SK-N-MC (cell line): Measurements from ENCODE around the gene GJB5.

Experiments
- EZH2 ChIP-seq: fragments of 200-600 bp; sonication (generic); IDR thresholded peaks from one replicate; pipeline ENCODE4 v1.6.1; 2017; ENCODE audit warnings: antibody characterized with exemption
- FOXP2 ChIP-seq: optimal IDR thresholded peaks from 2 replicates; pipeline ENCODE3; 2011; ENCODE audit warnings: mild to moderate bottlenecking, moderate library complexity; ENCODE audit not compliant: insufficient read depth; ENCODE audit errors: extremely low read length, control extremely low read depth
- POLR2AphosphoS5 ChIP-seq: IDR thresholded peaks from 2 replicates; pipeline ENCODE4 v1.6.1; 2012; ENCODE audit warnings: mild to moderate bottlenecking, low read depth, low read length, borderline replicate concordance

DNA sequence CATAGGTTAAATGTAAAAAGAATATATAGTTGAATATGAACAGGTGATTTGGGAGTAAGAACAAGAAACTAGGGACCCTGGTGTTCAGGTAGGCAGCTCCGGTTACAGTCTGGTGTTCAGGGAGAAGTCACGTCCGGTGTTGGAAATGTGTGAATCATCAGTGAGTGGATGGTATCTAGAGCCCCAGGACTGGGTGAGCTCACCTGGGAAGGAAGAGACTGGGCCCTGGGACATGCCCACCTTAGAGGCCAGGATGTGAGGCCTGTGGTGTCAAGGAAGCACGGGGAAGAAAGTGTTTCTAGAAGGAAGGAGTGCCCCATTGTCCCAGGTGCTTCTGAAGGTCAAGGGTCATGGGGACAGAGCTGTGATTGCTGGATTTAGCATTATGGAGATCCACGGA, 24.7 kb downstream of the GJB5 start:
- no peak for TF ChIP-seq POLR2AphosphoS5
- no peak for TF ChIP-seq EZH2
- TF ChIP-seq FOXP2, result no peak
